HTR-8/SVneo (cell line): ENCODE data around the gene GRM1.

ENCODE experiments used
- DNase-seq: peaks from one replicate; pipeline ENCODE4 v3.0.0; 2011; ENCODE audit warnings: low spot score, mixed read lengths; ENCODE audit not compliant: insufficient read length
- FAIRE-seq: peaks from 2 replicates; lab custom pipeline; 2011; peaks lifted over from hg19 to GRCh38; lab: Jason Lieb, UNC

The GRM1 gene

GRCh38 chr6:146028851-146029572 lies at the start of gene GRM1:
GRM1 (plus strand) TSS chr6:146029062; CDS start chr6:146029518, 456 bp downstream.
- DNase-seq (no peak), FAIRE-seq (no peak)

GRCh38 chr6:146009338-146009737 lies 19.5 kb upstream of the GRM1 start:
- DNase-seq, result no peak
- no peak for FAIRE-seq

GRCh38 chr6:146014233-146014632 lies 14.6 kb upstream of the GRM1 start:
- FAIRE-seq (no peak), DNase-seq (no peak)

GRCh38 chr6:146017672-146018071 lies 11.2 kb upstream of the GRM1 start:
- DNase-seq (no peak), FAIRE-seq (no peak)

- DNase-seq, result no peak
- FAIRE-seq, result no peak
Observed at GRCh38 chr6:146026873-146027272, 2.0 kb upstream of the GRM1 start.

- no peak for FAIRE-seq
- no peak for DNase-seq
Observed at GRCh38 chr6:146027586-146028251, 1.1 kb upstream of the GRM1 start.

GRCh38 chr6:146028252-146028795 lies 538 bp upstream of the GRM1 start:
- no peak for FAIRE-seq
- peak; percentile 59 for DNase-seq

GRCh38 chr6:146029573-146030184 lies 817 bp downstream of the GRM1 start:
- FAIRE-seq (no peak), DNase-seq (no peak)

GRCh38 chr6:146032387-146032786 lies 3.5 kb downstream of the GRM1 start:
- FAIRE-seq, result no peak
- no peak for DNase-seq

- DNase-seq (no peak), FAIRE-seq (no peak)
Observed at GRCh38 chr6:146040360-146040759, 11.5 kb downstream of the GRM1 start.

- no peak for FAIRE-seq
- no peak for DNase-seq
Observed at GRCh38 chr6:146041282-146041681, 12.4 kb downstream of the GRM1 start.

- no peak for DNase-seq
Observed at GRCh38 chr6:146047371-146047770, 18.5 kb downstream of the GRM1 start.

GRCh38 chr6:146050168-146050567 lies 21.3 kb downstream of the GRM1 start:
- FAIRE-seq (no peak), DNase-seq (no peak)

More at GRCh38 chr6:146047371-146047770, 18.5 kb downstream of the GRM1 start:
- FAIRE-seq, result no peak

- FAIRE-seq, result no peak
- no peak for DNase-seq
Observed at GRCh38 chr6:146056506-146056905, 27.6 kb downstream of the GRM1 start.

GRCh38 chr6:146065690-146066089 lies 36.8 kb downstream of the GRM1 start:
- no peak for DNase-seq
- FAIRE-seq, result no peak

- DNase-seq (no peak), FAIRE-seq (no peak)
Observed at GRCh38 chr6:146066506-146066905, 37.6 kb downstream of the GRM1 start.

- no peak for FAIRE-seq
- DNase-seq, result no peak
Observed at GRCh38 chr6:146071781-146072180, 42.9 kb downstream of the GRM1 start.

GRCh38 chr6:146077992-146078391 lies 49.1 kb downstream of the GRM1 start:
- DNase-seq (no peak), FAIRE-seq (no peak)

GRCh38 chr6:146087386-146087785 lies 58.5 kb downstream of the GRM1 start:
- DNase-seq, result no peak
- FAIRE-seq, result no peak

- FAIRE-seq, result no peak
- no peak for DNase-seq
Observed at GRCh38 chr6:146090474-146090873, 61.6 kb downstream of the GRM1 start.
